Activated CD4-positive, CD25-positive, alpha-beta regulatory T cell (primary cell): Measurements from ENCODE around the gene TNFAIP1.

Experiments
- DNase-seq, 4 experiments: peaks; one replicate each; lab custom pipeline; 2025; lab: John Stamatoyannopoulos, UW

TNFAIP1 gene

GRCh38 chr17:28371245-28372202 is 36.0 kb downstream of the TNFAIP1 start, which contains the start of gene SARM1:
SARM1 (plus strand) TSS chr17:28371694; CDS start chr17:28372033, 339 bp downstream.
- peak; percentile 60 to 70 (median 67) for DNase-seq

GRCh38 chr17:28372203-28372944 is 36.8 kb downstream of the TNFAIP1 start:
- no peak for DNase-seq

- no peak for DNase-seq
Observed at GRCh38 chr17:28372945-28373274, 37.3 kb downstream of the TNFAIP1 start.

- no peak for DNase-seq
Observed at GRCh38 chr17:28379814-28380801, 44.5 kb downstream of the TNFAIP1 start.

GRCh38 chr17:28381141-28381825 is 45.7 kb downstream of the TNFAIP1 start:
- DNase-seq = no peak

GRCh38 chr17:28384281-28385036 is 48.9 kb downstream of the TNFAIP1 start:
- peak; percentile 28 to 46 (median 34) for DNase-seq

GRCh38 chr17:28385037-28385400 is 49.5 kb downstream of the TNFAIP1 start:
- no peak for DNase-seq

- no peak for DNase-seq
Observed at GRCh38 chr17:28385406-28385805, 49.8 kb downstream of the TNFAIP1 start.

GRCh38 chr17:28386391-28386790 is 50.8 kb downstream of the TNFAIP1 start:
- no peak for DNase-seq

- DNase-seq = no peak
Observed at GRCh38 chr17:28388106-28388505, 52.5 kb downstream of the TNFAIP1 start.

GRCh38 chr17:28390141-28390540 is 54.6 kb downstream of the TNFAIP1 start:
- no peak for DNase-seq

- no peak for DNase-seq
Observed at GRCh38 chr17:28390563-28390962, 55.0 kb downstream of the TNFAIP1 start.

GRCh38 chr17:28390984-28391383 is 55.4 kb downstream of the TNFAIP1 start:
- no peak for DNase-seq

- no peak for DNase-seq
Observed at GRCh38 chr17:28391401-28391800, 55.8 kb downstream of the TNFAIP1 start.

GRCh38 chr17:28392491-28392890 is 56.9 kb downstream of the TNFAIP1 start:
- no peak for DNase-seq

- DNase-seq = no peak
Observed at GRCh38 chr17:28394337-28395116, 59.0 kb downstream of the TNFAIP1 start.

- DNase-seq = no peak
Observed at GRCh38 chr17:28395426-28395825, 59.9 kb downstream of the TNFAIP1 start.

- DNase-seq = no peak
Observed at GRCh38 chr17:28395968-28396367, 60.4 kb downstream of the TNFAIP1 start.
